Measurements from ENCODE around the gene SIN3A. TPM values are rescaled to one million over a fixed set of nuclear protein-coding genes. Genes with fewer than 3 reads are reported as not detected.

The SIN3A gene
- total RNA-seq, 1 donor from 2014 or later = 59.2 TPM

GRCh38 chr15:75425966-75426500, 25.5 kb downstream of the SIN3A start:
- Histone ChIP-seq H3K4me1 (no peaks in the 10 kb centered on the region), H3K36me3 (peaks cover 0 to 66% of the 10 kb centered on the region in 2 donors), H3K9me3 (no peaks in the 10 kb centered on the region), H3K27me3 (no peaks in the 10 kb centered on the region), H3K4me3 (no peak overlapping the region), H3K27ac (no peak overlapping the region)
- TF ChIP-seq POLR2A (IDR thresholded peaks at IDR 0.05) (no peak), POLR2AphosphoS5 (IDR thresholded peaks at IDR 0.05; ENCODE audit: insufficient read depth in 1 of 2, low read depth in 1 of 2) (no peak), CTCF (IDR thresholded peaks at IDR 0.05) (no peak)
- intact Hi-C loops (cut with DNase I) = no loop called here
- DNase-seq (ENCODE audit: extremely low spot score in 2 of 2) = no peak

GRCh38 chr15:75422554-75422953, 28.9 kb downstream of the SIN3A start:
- no peak for DNase-seq (ENCODE audit: extremely low spot score in 2 of 2)
- TF ChIP-seq POLR2A (IDR thresholded peaks at IDR 0.05) (no peak), POLR2AphosphoS5 (IDR thresholded peaks at IDR 0.05; ENCODE audit: insufficient read depth in 1 of 2, low read depth in 1 of 2) (no peak), CTCF (IDR thresholded peaks at IDR 0.05) (no peak)
- Histone ChIP-seq H3K27me3 (no peaks in the 10 kb centered on the region), H3K9me3 (no peaks in the 10 kb centered on the region), H3K4me1 (peaks cover 13% of the 10 kb centered on the region), H3K27ac (no peak overlapping the region), H3K4me3 (no peak overlapping the region), H3K36me3 (peaks cover 0 to 55% of the 10 kb centered on the region in 2 donors)
- intact Hi-C loops (cut with DNase I) = no loop called here

GRCh38 chr15:75420698-75421097, 30.8 kb downstream of the SIN3A start:
- Histone ChIP-seq H3K27me3 (no peaks in the 10 kb centered on the region), H3K4me3 (no peak overlapping the region), H3K4me1 (peaks cover 13% of the 10 kb centered on the region), H3K9me3 (no peaks in the 10 kb centered on the region), H3K27ac (no peak overlapping the region), H3K36me3 (peaks cover 0 to 48% of the 10 kb centered on the region in 2 donors)
- intact Hi-C loops (cut with DNase I) = no loop called here
- DNase-seq (ENCODE audit: extremely low spot score in 2 of 2) = no peak
- no peak for TF ChIP-seq POLR2AphosphoS5 (IDR thresholded peaks at IDR 0.05; ENCODE audit: insufficient read depth in 1 of 2, low read depth in 1 of 2)

- TF ChIP-seq CTCF (IDR thresholded peaks at IDR 0.05) = no peak
- TF ChIP-seq POLR2AphosphoS5 (IDR thresholded peaks at IDR 0.05; ENCODE audit: insufficient read depth in 1 of 2, low read depth in 1 of 2) = no peak
- no peak for TF ChIP-seq POLR2A (IDR thresholded peaks at IDR 0.05)
- H3K27ac ChIP-seq = no peak overlapping the region
Observed at GRCh38 chr15:75416584-75416983, 34.9 kb downstream of the SIN3A start.

GRCh38 chr15:75410196-75410595, 41.3 kb downstream of the SIN3A start:
- Histone ChIP-seq H3K36me3 (peaks cover 0 to 76% of the 10 kb centered on the region in 2 donors), H3K9me3 (no peaks in the 10 kb centered on the region), H3K4me1 (no peaks in the 10 kb centered on the region), H3K4me3 (no peak overlapping the region), H3K27ac (no peak overlapping the region), H3K27me3 (no peaks in the 10 kb centered on the region)
- no peak for TF ChIP-seq CTCF (IDR thresholded peaks at IDR 0.05)
- no peak for TF ChIP-seq POLR2A (IDR thresholded peaks at IDR 0.05)
- no peak for TF ChIP-seq POLR2AphosphoS5 (IDR thresholded peaks at IDR 0.05; ENCODE audit: insufficient read depth in 1 of 2, low read depth in 1 of 2)
- intact Hi-C loops (cut with DNase I) = no loop called here
- DNase-seq (ENCODE audit: extremely low spot score in 2 of 2) = no peak

More at GRCh38 chr15:75416584-75416983, 34.9 kb downstream of the SIN3A start:
- H3K4me1 ChIP-seq = peaks cover 13% of the 10 kb centered on the region
- no peak overlapping the region for H3K4me3 ChIP-seq
- H3K36me3 ChIP-seq = peaks cover 0 to 38% of the 10 kb centered on the region in 2 donors
- no peak for DNase-seq (ENCODE audit: extremely low spot score in 2 of 2)
- no peaks in the 10 kb centered on the region for H3K9me3 ChIP-seq
- intact Hi-C loops (cut with DNase I) = no loop called here
- H3K27me3 ChIP-seq = no peaks in the 10 kb centered on the region

Measured in vagina (tissue), 2 donors.